Measurements from ENCODE around the gene NAALADL2.
A peak's percentile ranks its signal among the peaks of the same experiment; 100 is the strongest.

The NAALADL2 gene

DNA sequence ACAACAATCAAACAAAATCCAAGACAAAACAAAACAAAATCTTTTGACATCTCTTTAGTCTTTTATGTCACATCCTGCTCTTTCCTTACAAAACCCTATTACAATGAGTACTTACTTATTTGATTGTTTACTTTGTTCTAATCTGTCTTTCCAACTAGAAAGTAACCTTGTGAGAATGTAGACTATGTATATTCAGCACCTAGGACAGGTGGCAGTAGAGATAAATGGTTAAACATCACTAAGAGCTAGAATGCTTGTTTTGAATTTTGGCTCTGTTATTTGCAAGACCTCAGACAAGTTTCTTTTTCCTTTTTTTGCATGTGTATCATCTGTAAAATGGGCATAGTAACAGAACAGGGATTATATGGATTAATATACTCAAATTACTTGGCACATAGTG, 33.1 kb upstream of the NAALADL2 start:
- peak overlapping the region; percentile 52 for H3K27ac ChIP-seq
- TF ChIP-seq, protein P1, sequence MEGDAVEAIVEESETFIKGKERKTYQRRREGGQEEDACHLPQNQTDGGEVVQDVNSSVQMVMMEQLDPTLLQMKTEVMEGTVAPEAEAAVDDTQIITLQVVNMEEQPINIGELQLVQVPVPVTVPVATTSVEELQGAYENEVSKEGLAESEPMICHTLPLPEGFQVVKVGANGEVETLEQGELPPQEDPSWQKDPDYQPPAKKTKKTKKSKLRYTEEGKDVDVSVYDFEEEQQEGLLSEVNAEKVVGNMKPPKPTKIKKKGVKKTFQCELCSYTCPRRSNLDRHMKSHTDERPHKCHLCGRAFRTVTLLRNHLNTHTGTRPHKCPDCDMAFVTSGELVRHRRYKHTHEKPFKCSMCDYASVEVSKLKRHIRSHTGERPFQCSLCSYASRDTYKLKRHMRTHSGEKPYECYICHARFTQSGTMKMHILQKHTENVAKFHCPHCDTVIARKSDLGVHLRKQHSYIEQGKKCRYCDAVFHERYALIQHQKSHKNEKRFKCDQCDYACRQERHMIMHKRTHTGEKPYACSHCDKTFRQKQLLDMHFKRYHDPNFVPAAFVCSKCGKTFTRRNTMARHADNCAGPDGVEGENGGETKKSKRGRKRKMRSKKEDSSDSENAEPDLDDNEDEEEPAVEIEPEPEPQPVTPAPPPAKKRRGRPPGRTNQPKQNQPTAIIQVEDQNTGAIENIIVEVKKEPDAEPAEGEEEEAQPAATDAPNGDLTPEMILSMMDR (conservative IDR thresholded peaks at IDR 0.05): peak; percentile 30
- no peak for TF ChIP-seq ZFX (IDR thresholded peaks at IDR 0.05)

DNA sequence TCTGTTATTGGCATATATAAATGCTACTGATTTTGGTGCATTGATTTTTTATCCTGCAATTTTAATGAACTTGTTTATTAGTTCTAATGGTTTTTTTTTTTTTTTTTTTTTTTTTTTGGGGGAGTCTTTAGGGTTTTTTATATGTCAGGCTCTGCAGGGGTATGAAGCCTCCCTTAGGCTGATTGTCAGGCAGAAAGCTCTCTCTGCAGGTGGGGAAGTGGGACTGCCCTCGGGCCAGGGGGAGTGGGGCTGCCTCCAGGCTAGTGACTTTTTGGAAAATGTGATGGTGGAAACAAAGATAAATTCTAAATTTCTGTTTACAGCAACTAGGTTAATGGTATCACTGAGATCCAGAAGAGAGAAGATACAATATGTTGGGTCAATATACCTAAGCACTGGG, 14.4 kb upstream of the NAALADL2 start:
- no peak overlapping the region; the same call in 1 of the 2 replicates for H3K27ac ChIP-seq
- TF ChIP-seq ZFX (IDR thresholded peaks at IDR 0.05): no peak
- TF ChIP-seq, protein P1 (conservative IDR thresholded peaks at IDR 0.05): no peak

DNA sequence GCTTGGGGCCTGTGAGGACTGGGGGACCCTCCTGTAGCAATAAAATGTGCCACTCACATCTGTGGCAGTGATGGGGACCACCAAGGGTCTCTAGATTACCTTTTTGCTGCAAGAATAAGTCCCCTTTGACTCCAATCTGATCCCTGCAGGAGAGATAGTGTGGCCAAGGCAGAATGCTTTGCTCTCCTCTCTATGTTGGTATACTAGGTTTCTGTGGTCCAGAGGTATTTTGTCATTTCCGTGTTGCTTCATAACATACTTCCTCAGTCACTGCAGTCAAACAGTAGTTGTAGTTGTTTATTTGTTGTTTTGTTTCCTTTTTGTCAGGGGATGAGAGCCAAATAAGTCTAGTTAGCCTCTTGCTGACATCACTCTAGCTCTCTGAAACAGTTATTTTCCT, 13.1 kb upstream of the NAALADL2 start:
- no peak overlapping the region for H3K27ac ChIP-seq
- no peak for TF ChIP-seq ZFX (IDR thresholded peaks at IDR 0.05)
- TF ChIP-seq, protein P1 (conservative IDR thresholded peaks at IDR 0.05): no peak

DNA sequence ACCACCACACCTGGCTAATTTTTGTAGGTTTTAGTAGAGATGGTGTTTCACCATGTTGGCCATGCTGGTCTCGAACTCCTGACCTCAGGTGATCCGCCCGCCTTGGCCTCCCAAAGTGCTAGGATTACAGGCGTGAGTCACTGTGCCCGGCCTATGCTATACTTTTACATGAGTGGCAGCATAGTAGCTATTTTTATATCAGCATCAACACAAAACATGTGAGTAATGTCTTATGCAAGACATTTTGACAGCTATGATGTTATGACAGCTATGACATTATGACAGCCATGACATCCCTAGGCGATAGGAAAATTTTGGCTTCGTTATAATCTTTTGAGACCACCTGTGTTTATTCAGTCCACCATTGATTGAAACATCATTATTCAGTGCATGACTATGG, 4.1 kb upstream of the NAALADL2 start:
- TF ChIP-seq ZFX (IDR thresholded peaks at IDR 0.05): no peak
- TF ChIP-seq, protein P1 (conservative IDR thresholded peaks at IDR 0.05): no peak
- H3K27ac ChIP-seq: no peak overlapping the region

DNA sequence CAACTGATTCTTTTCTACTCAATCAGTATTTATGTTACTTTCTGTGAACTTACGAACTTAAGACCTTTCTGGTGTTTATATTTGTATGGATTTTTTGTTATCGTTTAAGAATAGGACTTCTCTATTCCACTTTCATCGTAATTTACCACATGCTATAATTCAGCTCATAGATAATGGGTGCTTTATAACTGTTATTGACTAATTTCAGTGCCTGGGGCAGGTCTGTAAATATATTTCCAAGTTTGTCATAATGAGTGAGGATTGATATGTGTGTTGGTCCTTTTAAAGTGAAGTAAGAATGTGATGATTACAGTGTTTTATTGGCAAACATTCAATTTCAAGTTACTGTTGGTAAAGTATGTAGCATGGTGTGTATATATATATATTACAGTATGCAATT, 1.8 kb upstream of the NAALADL2 start:
- no peak overlapping the region for H3K27ac ChIP-seq
- no peak for TF ChIP-seq ZFX (IDR thresholded peaks at IDR 0.05)
- TF ChIP-seq, protein P1 (conservative IDR thresholded peaks at IDR 0.05): no peak

DNA sequence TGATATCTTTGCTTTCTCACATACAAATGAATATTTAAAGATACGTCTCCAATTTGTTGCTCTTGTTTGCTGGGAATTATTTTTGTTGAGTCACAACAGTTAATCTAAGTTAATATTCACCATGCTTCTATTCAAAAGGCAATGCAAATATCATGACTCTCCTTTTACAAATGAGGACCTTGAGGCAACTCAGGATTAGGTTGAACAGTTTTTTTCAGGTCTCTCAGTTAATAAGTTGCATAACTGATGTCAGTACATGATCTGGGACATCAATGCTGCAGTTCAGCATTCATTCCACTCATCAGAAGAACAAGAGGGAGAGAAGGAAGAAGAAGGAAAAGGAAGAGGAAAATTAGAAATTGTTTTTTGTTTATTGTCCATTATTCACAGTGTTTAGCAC, 781 bp upstream of the NAALADL2 start:
- H3K27ac ChIP-seq: no peak overlapping the region
- TF ChIP-seq, protein P1 (conservative IDR thresholded peaks at IDR 0.05): no peak

DNA sequence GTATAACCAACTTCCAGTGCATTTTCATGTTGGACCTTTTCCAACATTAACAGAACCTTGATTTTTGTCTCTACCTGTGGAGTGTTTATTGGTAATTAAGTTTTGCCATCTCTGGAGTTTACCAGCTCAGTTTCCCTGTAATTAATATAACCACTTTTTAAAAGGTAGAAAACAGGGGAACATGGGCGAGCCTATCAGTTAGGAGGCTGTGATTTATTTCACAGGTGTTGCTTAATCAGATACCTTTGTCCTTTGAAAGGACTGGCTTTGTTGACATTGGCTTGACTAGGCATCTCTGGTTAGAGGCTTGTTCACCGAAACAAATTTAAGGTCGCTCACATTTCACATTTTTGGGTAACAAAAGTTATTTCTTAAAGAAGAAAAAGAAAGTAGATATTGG, 622 bp downstream of the NAALADL2 start:
- H3K27ac ChIP-seq: peak overlapping the region; percentile 83; the same call in 1 of the 2 replicates
- no peak for TF ChIP-seq ZFX (IDR thresholded peaks at IDR 0.05)
- TF ChIP-seq, protein P1 (conservative IDR thresholded peaks at IDR 0.05): no peak
